ENCODE results near the gene WDFY2.
"Not testable (repeated sequence)": the region's sequence is repeated elsewhere in the genome, so short reads cannot be mapped to it uniquely, and the experiment has no call there.

WDFY2 gene

DNA sequence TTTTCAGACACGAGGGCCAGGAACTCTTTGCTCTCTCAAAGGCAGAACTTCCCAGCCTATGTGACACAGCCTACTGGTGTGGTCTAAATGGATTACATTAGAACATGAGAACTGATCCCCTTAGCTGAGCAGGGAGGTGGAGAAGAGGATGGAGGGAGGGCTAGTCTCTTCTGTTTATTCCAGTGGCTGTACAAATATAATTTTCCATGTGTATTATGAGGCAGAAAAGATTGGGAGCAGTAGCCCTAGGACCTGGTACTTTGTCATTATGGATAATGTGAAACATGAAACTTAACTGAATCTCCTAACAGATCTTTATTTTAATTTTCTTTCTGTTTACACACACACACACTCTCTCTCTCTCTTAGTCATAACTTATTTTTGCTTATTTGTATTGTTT is 82.1 kb downstream of the WDFY2 start:
- no peak for DNase-seq (ENCODE audit: low spot score)

- DNase-seq (ENCODE audit: low spot score), result no peak
Measured at GRCh38 chr13:51666839-51667238, 82.6 kb downstream of the WDFY2 start.

- DNase-seq (ENCODE audit: low spot score), result no peak
Measured at GRCh38 chr13:51668580-51669195, 84.4 kb downstream of the WDFY2 start.

GRCh38 chr13:51673165-51673564 is 88.9 kb downstream of the WDFY2 start:
- no peak for DNase-seq (ENCODE audit: low spot score)

GRCh38 chr13:51674276-51674675 is 90.0 kb downstream of the WDFY2 start:
- DNase-seq (ENCODE audit: low spot score), result peak; percentile 48

GRCh38 chr13:51675385-51675784 is 91.1 kb downstream of the WDFY2 start:
- no peak for DNase-seq (ENCODE audit: low spot score)

GRCh38 chr13:51675877-51676276 is 91.6 kb downstream of the WDFY2 start:
- no peak for DNase-seq (ENCODE audit: low spot score)

DNA sequence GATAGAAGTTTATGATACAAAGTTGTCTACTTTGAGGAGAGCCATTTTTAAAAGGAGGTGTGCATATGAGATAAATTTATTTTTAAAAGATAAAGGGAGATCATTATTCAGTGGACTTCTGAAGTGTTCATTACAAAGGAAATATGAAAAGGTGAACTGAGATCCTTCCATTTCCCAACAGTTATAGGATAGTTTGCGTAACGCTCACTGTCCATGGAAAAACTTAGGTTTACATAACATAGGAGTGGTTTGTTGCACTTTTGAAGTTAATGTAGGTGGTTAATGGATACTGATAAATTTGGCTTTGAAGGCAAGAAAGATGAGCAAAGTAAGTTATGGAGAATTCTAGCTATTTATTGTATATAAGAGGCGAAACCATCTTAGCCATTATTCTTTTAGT is 92.5 kb downstream of the WDFY2 start:
- no peak for DNase-seq (ENCODE audit: low spot score)

DNA sequence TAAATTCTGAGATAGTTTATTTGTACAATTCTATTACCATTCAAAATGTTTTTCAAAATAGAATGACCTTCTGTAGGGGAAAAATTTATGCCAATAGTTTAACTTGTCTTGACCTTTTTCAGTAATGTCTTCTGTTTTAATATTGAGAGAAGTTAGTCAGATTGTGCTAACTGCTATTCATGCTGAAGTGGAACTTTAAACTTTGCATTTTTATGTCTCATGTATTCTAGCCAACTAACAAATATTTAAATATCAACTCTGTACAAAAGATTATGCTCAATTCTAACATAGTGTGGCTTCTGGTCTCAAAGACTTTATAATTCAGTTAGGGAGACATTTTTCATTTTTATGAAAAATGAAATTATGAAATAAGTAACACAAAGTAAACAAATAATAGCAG is 94.2 kb downstream of the WDFY2 start:
- no peak for DNase-seq (ENCODE audit: low spot score)

DNA sequence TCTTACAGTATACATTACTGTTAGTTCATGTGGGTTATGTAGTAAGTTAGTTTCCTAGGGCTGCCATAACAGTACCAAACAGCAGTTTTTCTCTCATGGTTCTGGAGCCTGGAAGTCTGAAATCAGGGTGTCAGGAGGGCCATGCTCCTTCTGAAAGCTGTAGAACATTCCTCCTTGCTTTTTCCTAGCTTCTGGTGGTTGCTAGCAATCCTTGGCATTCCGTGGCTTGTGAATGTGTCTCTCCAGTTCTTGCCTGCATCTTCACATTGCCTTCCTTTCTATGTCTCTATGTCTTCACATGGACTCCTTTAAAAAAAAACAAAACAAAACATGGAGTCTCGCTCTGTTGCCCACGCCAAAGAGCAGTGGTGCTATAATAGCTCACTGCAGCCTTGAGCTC is 95.4 kb downstream of the WDFY2 start:
- no peak for DNase-seq (ENCODE audit: low spot score)

DNA sequence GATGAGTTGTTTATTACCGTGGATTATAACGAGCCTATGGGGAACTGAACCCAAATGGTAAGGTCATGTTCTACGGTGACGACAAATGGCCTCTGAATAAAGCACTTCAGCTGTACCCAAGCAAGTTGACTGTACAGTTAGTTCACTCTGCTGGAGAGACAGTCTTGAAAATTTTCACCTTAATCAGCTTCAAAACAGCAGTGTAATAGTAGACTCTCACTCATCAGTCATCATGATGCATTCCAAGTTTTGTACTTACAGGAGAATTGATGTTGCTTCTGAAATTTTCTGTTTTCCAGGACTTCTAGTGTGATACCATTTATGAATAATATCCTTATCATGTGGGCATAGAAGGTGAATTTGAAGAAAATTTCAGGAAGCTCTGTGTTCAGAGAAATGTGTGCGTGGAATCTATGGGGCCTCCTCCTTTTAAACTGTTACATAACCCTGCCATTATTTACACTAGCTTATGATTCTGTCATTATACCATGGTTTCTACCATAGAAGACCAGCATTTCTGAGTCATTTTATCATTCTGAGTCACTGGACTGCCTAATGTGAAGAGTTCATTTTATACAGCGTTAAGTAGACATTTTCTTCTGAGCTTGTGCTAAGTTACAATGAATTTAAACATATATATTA is 96.9 kb downstream of the WDFY2 start:
- DNase-seq (ENCODE audit: low spot score), result no peak

- no peak for DNase-seq (ENCODE audit: low spot score)
Measured at GRCh38 chr13:51682686-51683085, 98.4 kb downstream of the WDFY2 start.

- no peak for DNase-seq (ENCODE audit: low spot score)
Measured at GRCh38 chr13:51683597-51683996, 99.3 kb downstream of the WDFY2 start.

DNA sequence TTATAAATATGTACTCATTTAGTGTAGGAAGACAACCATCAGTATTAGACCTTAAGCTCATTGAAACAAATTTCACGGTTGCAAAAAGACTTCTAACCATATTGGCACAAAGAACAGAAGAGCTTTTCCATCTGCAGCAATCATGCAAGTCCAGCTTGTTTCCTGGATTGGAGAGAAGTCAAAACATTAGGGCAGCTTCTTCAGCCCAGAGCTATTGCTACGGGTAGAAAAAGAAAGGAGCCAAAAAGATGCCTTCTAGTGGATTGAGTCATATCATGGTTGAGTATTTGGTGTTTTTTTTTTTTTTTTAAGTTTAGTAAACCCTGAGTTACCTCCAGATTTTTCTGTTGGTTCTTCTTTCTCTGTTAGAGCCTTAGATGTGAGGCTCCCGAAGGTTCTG is 99.8 kb downstream of the WDFY2 start:
- no peak for DNase-seq (ENCODE audit: low spot score)

- no peak for DNase-seq (ENCODE audit: low spot score)
Measured at GRCh38 chr13:51687947-51688714, 103.9 kb downstream of the WDFY2 start.

DNA sequence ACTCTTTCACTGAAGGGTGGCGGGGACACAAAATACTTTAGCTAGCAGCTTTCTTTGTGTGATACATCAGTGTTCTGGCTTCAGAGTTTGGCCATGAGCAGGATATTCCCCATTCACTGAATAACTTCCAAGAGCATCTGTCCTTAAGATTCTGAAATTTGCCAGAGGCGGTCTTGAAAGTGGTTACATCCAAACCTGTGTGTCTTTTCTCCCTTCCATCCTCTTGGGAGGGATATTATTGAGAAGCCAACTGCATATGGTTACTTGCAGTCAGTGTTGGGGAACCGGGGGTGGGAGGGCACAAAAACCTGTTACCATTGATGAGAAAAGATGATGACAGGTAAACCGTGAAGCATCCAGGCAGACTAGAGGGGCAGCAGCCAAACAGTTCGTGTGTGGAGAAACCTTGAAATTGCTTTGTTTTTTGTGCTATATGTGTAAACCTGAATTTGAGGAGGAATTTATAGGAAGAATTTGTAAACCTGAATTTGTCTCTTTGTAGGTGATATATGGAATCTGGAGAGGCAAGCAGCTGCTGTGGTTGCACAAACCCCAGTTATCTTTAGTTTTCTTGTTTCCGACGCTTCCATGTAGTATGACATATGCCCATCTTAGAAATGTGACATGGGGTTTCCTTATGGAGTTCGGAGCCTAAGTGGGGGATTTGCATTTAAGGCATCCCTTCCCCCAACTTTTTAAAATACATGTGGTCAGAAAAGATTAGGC is 104.8 kb downstream of the WDFY2 start:
- DNase-seq (ENCODE audit: low spot score), result no peak

DNA sequence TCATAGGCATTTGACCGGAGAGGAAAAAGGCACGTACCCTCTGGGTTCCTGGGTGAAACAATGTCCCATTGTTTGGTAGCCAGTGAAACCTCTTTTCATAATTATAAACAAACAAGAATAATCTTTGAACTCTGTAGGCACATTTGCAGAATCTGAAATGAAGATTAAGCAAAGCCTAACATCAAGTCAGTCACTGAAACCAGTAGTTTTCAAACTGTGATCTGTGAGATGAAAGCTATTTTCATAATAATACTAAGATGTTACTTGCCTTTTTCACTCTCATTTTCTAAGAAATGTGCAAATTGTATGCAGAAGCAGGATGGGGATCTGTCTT is 105.4 kb downstream of the WDFY2 start:
- DNase-seq (ENCODE audit: low spot score), result no peak

GRCh38 chr13:51695677-51696076 is 111.4 kb downstream of the WDFY2 start:
- not testable (repeated sequence) for DNase-seq (ENCODE audit: low spot score)

DNA sequence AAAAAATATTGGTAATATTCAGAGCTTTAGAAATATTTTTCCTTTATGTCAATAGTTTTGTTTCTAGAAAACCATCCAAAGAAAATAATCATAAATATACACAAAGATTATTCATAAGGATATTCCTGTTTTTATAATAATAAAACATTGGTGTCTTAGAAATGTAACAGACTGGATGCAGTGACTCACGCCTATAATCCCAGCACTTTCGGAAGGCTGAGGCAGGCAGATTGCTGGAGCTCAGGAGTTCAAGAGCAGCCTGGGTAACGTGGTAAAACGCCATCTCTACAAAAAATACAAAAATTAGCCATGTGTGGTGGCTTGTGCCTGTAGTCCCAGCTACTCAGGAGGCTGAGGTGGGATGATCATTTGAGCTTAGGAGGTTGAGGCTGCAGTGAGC is 112.9 kb downstream of the WDFY2 start:
- DNase-seq (ENCODE audit: low spot score), result no peak

DNA sequence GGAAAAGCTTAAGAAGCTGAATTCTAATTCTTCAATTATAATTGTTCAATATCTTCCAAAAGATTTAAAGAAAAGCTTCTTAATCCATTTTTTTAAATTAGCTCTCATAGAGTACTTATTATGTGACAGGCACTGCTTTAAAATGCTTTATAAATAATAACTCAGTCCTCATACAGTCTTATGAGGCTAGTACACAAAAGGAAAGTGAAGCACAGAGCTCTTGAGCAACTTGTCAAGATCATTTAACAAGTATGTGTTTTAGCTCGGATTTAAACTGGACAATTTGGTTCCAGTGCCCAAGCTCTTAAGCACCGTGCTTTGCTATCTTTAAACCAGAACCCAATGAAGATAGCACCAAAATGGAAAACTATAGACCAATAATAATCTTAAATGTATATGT is 113.6 kb downstream of the WDFY2 start:
- no peak for DNase-seq (ENCODE audit: low spot score)

GRCh38 chr13:51698352-51698751 is 114.1 kb downstream of the WDFY2 start:
- DNase-seq (ENCODE audit: low spot score), result no peak

DNA sequence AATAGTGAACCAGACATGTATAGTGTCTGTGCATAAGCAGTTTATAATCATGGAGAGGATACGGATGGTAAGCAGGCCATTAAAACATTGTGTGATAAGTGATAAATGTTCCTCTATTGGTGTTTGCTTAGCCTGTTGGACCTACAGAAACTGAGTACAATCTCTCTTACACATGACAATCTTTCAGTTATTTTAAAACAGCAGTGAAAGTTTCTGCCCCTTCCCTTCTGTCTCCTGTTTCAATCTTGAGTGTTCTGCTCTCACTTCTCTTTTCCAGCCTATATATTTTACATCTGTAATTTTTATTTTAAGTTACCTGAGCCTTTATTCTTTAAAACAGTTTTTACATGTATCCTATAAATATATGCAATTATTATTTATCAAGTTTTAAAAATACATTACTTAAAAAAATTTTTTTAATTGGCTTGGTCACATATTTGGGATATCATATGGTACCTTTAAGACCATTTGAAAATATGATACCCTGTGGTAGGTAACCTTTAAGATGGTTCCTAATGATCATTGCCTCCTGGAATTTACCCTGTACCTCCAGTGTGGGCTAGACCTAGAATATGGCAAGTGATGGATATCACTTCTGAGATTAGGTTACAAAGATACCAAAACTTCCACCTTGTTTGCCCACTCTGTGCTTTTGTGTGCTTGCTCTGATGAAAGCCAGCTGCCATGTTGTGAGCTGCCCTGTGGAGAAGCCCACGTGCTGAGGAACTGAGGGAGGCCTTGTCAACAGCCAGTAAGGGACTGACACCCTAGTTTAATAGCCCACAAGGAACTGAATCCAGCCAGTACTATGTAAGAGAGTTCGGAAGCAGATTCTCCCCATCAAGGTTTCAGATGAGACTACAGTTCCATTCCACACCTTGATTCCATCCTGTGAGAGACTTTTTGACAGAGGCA is 120.4 kb downstream of the WDFY2 start:
- DNase-seq (ENCODE audit: low spot score), result no peak

All from iPS-NIHi11 (cell line).